ENCODE measurements around the gene MRPS7.
"Not testable (repeated sequence)": the region's sequence is repeated elsewhere in the genome, so short reads cannot be mapped to it uniquely, and the experiment has no call there.

The MRPS7 gene

GRCh38 chr17:75271955-75272847, 10.5 kb downstream of the MRPS7 start:
- DNase-seq (ENCODE audit: insufficient read length, low spot score): no peak
- no peak for TF ChIP-seq POLR2A (IDR thresholded peaks at IDR 0.05; ENCODE audit: low read depth, low read length)
- no peak for FAIRE-seq

DNA sequence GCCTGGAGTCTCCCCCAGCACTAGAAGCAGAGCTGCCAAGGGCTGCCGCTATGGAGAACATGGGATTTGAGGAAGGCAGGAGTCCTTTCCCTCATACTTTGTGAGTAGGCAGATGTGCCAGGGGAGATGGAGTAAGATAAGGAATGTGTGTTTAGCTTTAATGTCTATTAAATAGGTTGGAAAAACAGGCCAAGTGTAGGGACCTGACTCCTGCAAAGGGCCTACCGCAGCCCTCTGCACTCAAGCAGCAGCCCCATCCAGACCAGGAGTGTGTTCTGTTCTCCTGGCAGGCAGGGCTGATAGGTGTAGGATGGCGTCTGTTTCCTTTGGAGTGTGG, 11.1 kb downstream of the MRPS7 start:
- TF ChIP-seq POLR2A (IDR thresholded peaks at IDR 0.05; ENCODE audit: low read depth, low read length): no peak
- FAIRE-seq: no peak
- no peak for DNase-seq (ENCODE audit: insufficient read length, low spot score)

DNA sequence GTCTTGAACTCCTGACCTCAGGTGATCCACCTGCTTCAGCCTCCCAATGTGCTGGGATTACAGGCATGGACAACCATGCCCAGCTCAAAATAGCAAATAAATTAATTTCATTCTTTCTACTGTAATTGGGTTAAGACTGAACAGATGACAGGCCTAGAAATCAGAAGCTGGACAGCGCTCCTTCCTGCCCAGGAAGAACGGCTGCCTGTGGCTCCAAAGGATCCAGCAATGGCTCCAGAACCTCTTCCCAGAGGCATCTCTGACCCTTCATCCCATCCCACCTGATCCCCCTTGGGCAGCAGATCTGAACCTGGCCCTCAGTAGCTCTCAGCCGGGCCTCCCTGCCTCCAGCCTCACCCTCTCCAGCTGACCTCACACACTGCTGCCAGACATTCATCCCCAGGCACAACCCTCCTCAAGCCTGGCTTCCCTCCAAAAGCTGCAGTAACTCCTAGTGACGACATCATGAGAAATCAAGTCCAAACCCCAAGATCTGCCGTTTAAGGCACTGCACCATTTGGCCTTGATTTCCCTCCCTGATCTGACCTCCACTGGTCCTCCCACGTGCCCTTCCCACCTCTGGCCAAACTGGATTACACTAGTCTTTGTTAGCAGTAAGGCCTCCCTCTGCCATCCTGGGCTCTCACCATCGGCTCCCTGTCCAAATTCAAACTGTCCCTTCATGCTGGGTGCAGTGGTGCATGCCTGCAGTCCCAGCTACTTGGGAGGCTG, 12.5 kb downstream of the MRPS7 start:
- DNase-seq (ENCODE audit: insufficient read length, low spot score) (peak; percentile 98), FAIRE-seq (peak; percentile 80)
- TF ChIP-seq POLR2A (IDR thresholded peaks at IDR 0.05; ENCODE audit: low read depth, low read length): no peak

GRCh38 chr17:75277664-75278071, 16.0 kb downstream of the MRPS7 start:
- FAIRE-seq (no peak), DNase-seq (ENCODE audit: insufficient read length, low spot score) (peak; percentile 35)
- no peak for TF ChIP-seq POLR2A (IDR thresholded peaks at IDR 0.05; ENCODE audit: low read depth, low read length)

GRCh38 chr17:75280189-75280588, 18.5 kb downstream of the MRPS7 start:
- FAIRE-seq; DNase-seq (ENCODE audit: insufficient read length, low spot score): not testable (repeated sequence)

- TF ChIP-seq POLR2A (IDR thresholded peaks at IDR 0.05; ENCODE audit: low read depth, low read length): no peak
- FAIRE-seq (no peak), DNase-seq (ENCODE audit: insufficient read length, low spot score) (no peak)
These were observed 23.4 kb downstream of the MRPS7 start for GRCh38 chr17:75285123-75285522.

DNA sequence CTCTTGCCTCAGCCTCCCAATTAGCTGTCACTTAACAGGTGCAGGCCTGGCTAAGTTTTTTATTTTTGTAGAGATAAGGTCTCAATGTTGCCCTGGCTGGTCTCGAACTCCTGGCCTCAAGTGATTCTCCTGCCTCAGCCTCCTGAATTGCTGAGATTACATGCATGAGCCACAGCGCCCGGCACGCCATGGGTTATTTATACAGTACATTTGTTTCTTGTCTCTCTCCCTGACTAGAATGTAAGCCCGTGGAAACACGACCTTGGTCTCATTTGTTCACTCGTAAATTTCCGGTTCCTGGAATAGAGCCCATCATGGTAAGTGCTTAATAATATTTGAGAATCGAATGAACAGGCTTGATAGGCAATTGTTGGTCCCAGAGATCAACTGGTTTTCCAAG, 25.5 kb downstream of the MRPS7 start:
- DNase-seq (ENCODE audit: insufficient read length, low spot score) (no peak), FAIRE-seq (no peak)
- no peak for TF ChIP-seq POLR2A (IDR thresholded peaks at IDR 0.05; ENCODE audit: low read depth, low read length)

DNA sequence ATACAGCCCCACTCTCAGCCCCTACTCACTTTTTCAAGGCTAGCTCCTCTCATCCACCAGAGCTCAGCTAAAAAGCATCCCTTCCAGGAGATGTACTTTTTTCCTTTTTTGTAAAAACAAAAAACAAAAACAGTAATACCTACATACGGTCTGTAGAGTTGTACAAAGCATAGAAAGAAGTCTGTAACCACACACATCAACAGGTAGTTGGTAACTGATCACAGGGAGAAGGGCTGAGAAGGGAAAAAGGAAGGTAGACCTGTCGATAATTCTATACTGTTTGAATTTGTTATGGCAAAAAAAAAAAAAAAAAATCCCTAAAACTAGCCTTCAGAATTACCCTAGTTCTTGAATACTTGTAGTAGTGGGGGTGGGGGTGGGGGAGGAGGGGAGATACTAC, 26.7 kb downstream of the MRPS7 start:
- TF ChIP-seq POLR2A (IDR thresholded peaks at IDR 0.05; ENCODE audit: low read depth, low read length): no peak
- FAIRE-seq: no peak

DNA sequence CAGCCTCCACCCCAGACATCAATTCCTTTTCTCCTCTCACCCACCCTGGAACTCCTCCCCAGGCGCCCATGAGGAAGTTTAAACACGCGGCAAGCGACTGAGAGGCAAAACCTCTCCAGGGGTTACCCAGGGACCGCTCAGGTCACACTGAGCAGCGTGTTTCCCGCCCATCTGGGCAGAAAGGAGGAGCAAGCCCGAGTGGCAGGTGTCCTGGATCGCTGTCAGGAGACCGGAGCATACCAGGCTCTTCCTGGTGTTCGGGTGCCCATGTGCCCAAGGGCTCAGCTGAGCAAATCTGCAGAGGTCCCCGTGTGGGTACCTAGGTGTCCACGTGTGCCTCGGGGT, 27.1 kb downstream of the MRPS7 start:
- no peak for TF ChIP-seq POLR2A (IDR thresholded peaks at IDR 0.05; ENCODE audit: low read depth, low read length)
- DNase-seq (ENCODE audit: insufficient read length, low spot score): peak; percentile 64
- FAIRE-seq: no peak

More for the DNA sequence above, 26.7 kb downstream of the MRPS7 start:
- DNase-seq (ENCODE audit: insufficient read length, low spot score): no peak

DNA sequence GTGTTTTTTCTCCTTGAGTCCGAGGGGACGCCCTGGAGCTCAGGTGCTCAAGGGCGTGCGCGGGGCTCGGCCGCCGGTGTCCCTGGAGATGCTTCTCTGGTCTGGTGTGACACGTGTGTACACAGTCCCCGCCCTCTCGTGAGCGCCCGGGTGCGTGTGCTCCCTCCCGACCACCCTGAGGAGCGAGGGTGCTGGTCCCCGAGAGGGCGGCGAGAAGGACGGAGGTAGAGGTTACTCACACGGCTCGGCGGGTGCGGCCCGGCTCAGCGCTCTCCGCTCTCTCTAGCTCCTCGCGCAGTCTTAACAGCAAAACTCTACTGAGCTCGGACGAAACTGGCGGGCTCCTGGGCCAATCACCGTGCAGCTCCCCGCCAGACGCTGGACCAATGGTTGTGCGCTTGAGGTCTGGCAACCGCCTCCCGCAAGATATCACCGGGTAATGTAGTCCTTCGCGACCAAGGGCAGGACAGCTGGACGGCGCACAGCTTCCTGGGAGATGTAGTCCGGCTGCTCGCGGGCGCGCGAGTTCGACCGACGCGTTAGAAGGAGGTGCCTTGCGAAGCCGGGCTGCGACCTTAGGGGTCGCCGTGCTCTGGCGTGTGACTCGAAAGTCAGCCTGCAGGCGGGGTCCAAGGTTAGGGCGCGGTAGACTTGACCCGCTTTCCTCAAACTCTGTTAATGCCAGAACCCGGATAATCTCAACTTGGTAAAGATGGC, 27.6 kb downstream of the MRPS7 start, which contains the start of gene SLC25A19:
TSS of gene SLC25A19 (minus strand) at position 319 of the 717 bp plus-strand sequence. CDS start 2,669 bp downstream, outside the sequence.
- DNase-seq (ENCODE audit: insufficient read length, low spot score): peak; percentile 99
- peak; percentile 88 for FAIRE-seq

GRCh38 chr17:75289832-75290337, 28.2 kb downstream of the MRPS7 start:
- no peak for TF ChIP-seq POLR2A (IDR thresholded peaks at IDR 0.05; ENCODE audit: low read depth, low read length)
- FAIRE-seq (no peak), DNase-seq (ENCODE audit: insufficient read length, low spot score) (no peak)

More for the DNA sequence above, 27.6 kb downstream of the MRPS7 start, which contains the start of gene SLC25A19:
- peak; percentile 75 for TF ChIP-seq POLR2A (IDR thresholded peaks at IDR 0.05; ENCODE audit: low read depth, low read length)

DNA sequence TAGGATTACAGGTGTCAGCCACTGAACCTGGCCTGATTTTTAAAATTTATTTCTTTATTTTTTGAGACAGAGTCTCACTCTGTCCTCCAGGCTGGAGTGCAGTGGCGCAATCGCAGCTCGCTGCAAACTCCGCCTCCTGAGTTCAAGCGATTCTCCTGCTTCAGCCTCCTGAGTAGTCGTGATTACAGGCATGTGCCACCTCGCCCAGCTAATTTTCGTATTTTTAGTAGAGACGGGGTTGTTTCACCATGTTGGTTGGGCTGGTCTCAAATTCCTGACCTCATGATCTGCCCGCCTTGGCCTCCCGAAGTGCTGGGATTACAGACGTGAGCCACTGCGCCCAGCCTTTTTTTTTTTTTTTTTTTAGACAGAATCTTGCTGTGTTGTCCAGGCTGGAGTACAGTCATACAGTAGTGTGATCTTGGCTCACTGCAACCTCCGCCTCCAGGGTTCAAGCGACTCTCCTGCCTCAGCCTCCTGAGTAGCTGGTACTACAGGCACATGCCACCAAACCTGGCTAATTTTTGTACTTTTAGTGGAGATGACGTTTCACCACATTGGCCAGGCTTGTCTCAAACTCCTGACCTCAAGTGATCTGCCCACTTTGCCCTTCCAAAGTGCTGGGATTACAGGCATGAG, 31.2 kb downstream of the MRPS7 start:
- not testable (repeated sequence) for FAIRE-seq; DNase-seq (ENCODE audit: insufficient read length, low spot score)

All from H54 (cell line).